ENCODE results near the gene PPIF.

PPIF gene

DNA sequence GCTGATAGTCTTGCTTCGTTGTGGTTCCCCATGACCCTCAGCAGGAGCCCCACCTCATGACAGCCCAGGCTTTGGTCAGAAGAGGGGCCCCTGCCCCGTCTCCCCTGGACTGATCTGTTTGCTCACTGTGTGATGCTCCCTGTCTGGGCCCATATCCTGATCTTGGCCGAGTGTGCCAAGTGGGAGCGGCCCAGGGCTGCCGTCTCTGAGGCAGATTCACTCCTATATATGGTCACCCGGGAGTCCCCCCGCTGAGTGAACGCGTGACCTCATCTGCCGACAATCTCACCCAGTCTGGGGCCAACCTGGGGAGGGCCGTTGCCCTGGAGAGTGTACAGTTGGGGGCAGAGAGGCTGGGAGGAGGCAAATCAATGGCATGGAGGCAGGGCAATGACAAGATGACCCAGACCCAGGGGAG, 34.5 kb downstream of the PPIF start (continued):
- TF ChIP-seq, protein P1, sequence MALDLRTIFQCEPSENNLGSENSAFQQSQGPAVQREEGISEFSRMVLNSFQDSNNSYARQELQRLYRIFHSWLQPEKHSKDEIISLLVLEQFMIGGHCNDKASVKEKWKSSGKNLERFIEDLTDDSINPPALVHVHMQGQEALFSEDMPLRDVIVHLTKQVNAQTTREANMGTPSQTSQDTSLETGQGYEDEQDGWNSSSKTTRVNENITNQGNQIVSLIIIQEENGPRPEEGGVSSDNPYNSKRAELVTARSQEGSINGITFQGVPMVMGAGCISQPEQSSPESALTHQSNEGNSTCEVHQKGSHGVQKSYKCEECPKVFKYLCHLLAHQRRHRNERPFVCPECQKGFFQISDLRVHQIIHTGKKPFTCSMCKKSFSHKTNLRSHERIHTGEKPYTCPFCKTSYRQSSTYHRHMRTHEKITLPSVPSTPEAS (tag by site-specific recombination; IDR thresholded peaks at IDR 0.05), result no peak
- TF ChIP-seq ZNF555 (tag by site-specific recombination; conservative IDR thresholded peaks at IDR 0.05), result no peak
- TF ChIP-seq ZFP3 (tag by site-specific recombination; IDR thresholded peaks at IDR 0.05; ENCODE audit: low read depth), result no peak
- TF ChIP-seq ZBTB8A (tag by site-specific recombination; IDR thresholded peaks at IDR 0.05), result 0 out of 2 replicates have a peak, but pooled peaks have one; percentile 12
- peak; percentile 43; the same call in 1 of the 2 replicates for TF ChIP-seq KLF9 (tag by site-specific recombination; IDR thresholded peaks at IDR 0.05; ENCODE audit: low read depth)
- peak; percentile 94 for TF ChIP-seq GLIS2 (tag by site-specific recombination; IDR thresholded peaks at IDR 0.05)
- TF ChIP-seq, protein P2, sequence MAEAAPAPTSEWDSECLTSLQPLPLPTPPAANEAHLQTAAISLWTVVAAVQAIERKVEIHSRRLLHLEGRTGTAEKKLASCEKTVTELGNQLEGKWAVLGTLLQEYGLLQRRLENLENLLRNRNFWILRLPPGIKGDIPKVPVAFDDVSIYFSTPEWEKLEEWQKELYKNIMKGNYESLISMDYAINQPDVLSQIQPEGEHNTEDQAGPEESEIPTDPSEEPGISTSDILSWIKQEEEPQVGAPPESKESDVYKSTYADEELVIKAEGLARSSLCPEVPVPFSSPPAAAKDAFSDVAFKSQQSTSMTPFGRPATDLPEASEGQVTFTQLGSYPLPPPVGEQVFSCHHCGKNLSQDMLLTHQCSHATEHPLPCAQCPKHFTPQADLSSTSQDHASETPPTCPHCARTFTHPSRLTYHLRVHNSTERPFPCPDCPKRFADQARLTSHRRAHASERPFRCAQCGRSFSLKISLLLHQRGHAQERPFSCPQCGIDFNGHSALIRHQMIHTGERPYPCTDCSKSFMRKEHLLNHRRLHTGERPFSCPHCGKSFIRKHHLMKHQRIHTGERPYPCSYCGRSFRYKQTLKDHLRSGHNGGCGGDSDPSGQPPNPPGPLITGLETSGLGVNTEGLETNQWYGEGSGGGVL (tag by site-specific recombination; IDR thresholded peaks at IDR 0.05), result 0 out of 2 replicates have a peak, but pooled peaks have one; percentile 49
- TF ChIP-seq HOXC10 (CRISPR knock-in tag; IDR thresholded peaks at IDR 0.05), result no peak
- TF ChIP-seq ZFP69B (tag by site-specific recombination; IDR thresholded peaks at IDR 0.05), result 0 out of 2 replicates have a peak, but pooled peaks have one; percentile 61
- TF ChIP-seq, protein P3, sequence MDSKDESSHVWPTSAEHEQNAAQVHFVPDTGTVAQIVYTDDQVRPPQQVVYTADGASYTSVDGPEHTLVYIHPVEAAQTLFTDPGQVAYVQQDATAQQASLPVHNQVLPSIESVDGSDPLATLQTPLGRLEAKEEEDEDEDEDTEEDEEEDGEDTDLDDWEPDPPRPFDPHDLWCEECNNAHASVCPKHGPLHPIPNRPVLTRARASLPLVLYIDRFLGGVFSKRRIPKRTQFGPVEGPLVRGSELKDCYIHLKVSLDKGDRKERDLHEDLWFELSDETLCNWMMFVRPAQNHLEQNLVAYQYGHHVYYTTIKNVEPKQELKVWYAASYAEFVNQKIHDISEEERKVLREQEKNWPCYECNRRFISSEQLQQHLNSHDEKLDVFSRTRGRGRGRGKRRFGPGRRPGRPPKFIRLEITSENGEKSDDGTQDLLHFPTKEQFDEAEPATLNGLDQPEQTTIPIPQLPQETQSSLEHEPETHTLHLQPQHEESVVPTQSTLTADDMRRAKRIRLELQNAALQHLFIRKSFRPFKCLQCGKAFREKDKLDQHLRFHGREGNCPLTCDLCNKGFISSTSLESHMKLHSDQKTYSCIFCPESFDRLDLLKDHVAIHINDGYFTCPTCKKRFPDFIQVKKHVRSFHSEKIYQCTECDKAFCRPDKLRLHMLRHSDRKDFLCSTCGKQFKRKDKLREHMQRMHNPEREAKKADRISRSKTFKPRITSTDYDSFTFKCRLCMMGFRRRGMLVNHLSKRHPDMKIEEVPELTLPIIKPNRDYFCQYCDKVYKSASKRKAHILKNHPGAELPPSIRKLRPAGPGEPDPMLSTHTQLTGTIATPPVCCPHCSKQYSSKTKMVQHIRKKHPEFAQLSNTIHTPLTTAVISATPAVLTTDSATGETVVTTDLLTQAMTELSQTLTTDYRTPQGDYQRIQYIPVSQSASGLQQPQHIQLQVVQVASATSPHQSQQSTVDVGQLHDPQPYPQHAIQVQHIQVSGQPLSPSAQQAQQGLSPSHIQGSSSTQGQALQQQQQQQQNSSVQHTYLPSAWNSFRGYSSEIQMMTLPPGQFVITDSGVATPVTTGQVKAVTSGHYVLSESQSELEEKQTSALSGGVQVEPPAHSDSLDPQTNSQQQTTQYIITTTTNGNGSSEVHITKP (tag by site-specific recombination; IDR thresholded peaks at IDR 0.05), result peak; percentile 51; the same call in 1 of the 2 replicates

GRCh38 chr10:79382491-79382941, 35.2 kb downstream of the PPIF start:
- Histone ChIP-seq H3K9me3 (ENCODE audit: control insufficient read depth, insufficient read depth, low read depth, low read length) (no peaks in the 10 kb centered on the region), H3K27ac (ENCODE audit: extremely low read depth, low read depth, low read length) (no peak overlapping the region), H3K4me3 (ENCODE audit: low read depth, low read length) (no peak overlapping the region), H3K4me1 (ENCODE audit: control insufficient read depth, insufficient read depth, low read length) (peaks cover 4% of the 10 kb centered on the region), H3K36me3 (ENCODE audit: control insufficient read depth in 2 of 2, insufficient read depth in 1 of 2, low read length in 2 of 2) (no peaks in the 10 kb centered on the region)
- peak; percentile 31; the same call in 1 of the 2 replicates for TF ChIP-seq GLIS1 (tag by site-specific recombination; IDR thresholded peaks at IDR 0.05)
- TF ChIP-seq ZNF184 (tag by site-specific recombination; IDR thresholded peaks at IDR 0.05), result no peak
- TF ChIP-seq, protein P4, sequence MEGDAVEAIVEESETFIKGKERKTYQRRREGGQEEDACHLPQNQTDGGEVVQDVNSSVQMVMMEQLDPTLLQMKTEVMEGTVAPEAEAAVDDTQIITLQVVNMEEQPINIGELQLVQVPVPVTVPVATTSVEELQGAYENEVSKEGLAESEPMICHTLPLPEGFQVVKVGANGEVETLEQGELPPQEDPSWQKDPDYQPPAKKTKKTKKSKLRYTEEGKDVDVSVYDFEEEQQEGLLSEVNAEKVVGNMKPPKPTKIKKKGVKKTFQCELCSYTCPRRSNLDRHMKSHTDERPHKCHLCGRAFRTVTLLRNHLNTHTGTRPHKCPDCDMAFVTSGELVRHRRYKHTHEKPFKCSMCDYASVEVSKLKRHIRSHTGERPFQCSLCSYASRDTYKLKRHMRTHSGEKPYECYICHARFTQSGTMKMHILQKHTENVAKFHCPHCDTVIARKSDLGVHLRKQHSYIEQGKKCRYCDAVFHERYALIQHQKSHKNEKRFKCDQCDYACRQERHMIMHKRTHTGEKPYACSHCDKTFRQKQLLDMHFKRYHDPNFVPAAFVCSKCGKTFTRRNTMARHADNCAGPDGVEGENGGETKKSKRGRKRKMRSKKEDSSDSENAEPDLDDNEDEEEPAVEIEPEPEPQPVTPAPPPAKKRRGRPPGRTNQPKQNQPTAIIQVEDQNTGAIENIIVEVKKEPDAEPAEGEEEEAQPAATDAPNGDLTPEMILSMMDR (tag by site-specific recombination; IDR thresholded peaks at IDR 0.05), result no peak
- no peak for TF ChIP-seq ZNF830 (tag by site-specific recombination; IDR thresholded peaks at IDR 0.05; ENCODE audit: low read depth)
- TF ChIP-seq ZIC2 (tag by site-specific recombination; IDR thresholded peaks at IDR 0.05), result peak; percentile 43
- TF ChIP-seq ZXDB (tag by site-specific recombination; IDR thresholded peaks at IDR 0.05), result no peak
- no peak for TF ChIP-seq KLF16 (tag by site-specific recombination; IDR thresholded peaks at IDR 0.05)
- ChIA-PET POLR2A (no interaction called here), CTCF (interaction anchor here (0.7 to 2.7 kb wide), 13 partner anchors 8 to 203 kb away, joined by 3 to 11 read pairs (median 3); no protein-coding TSS in a partner anchor)
